Esophagus muscularis mucosa (tissue), 3 donors: ENCODE data around the gene DYRK3.

ENCODE experiments used
- CTCF ChIP-seq, 3 experiments: fragments of 200-600 bp in 2 of 3; fragments of 450-650 bp in 1 of 3; sonication (generic) in 2 of 3; IDR thresholded peaks; one replicate each; pipeline ENCODE4 v1.5.1; 2017 to 2019; ENCODE audit warnings: antibody characterized with exemption in 3 of 3, mild to moderate bottlenecking in 2 of 3, moderate library complexity in 1 of 3
- POLR2A ChIP-seq: fragments of 450-650 bp; IDR thresholded peaks from one replicate; pipeline ENCODE4 v1.6.1; 2017; ENCODE audit warnings: antibody characterized with exemption, moderate library complexity, mild to moderate bottlenecking, low read depth
- POLR2AphosphoS5 ChIP-seq, 2 donors: sonication (generic); formaldehyde crosslinking; IDR thresholded peaks; one replicate each; pipeline ENCODE4 v1.6.1; 2017; ENCODE audit warnings: antibody characterized with exemption in 2 of 2

- TF ChIP-seq CTCF (IDR thresholded peaks at IDR 0.05) (no peak), POLR2A (no peak), POLR2AphosphoS5 (IDR thresholded peaks at IDR 0.05) (no peak)
These were observed 34.8 kb upstream of the DYRK3 start for GRCh38 chr1:206600527-206600926.
